Measurements from ENCODE around the gene HESX1. TPM values are rescaled to one million over a fixed set of nuclear protein-coding genes. Genes with fewer than 3 reads are reported as not detected.

The HESX1 gene
- total and polyA plus RNA-seq, 9 of the 15 experiments (the other 6 are each of a cell fraction or from before 2014, with no cell fraction given), result 0.16 to 1.2 (median 0.76) TPM

- no peaks in the 10 kb centered on the region for H3K79me2 ChIP-seq (ENCODE audit: control insufficient read depth, insufficient read depth, low read length)
- H3K27me3 ChIP-seq (ENCODE audit: control insufficient read depth in 2 of 2, insufficient read depth in 2 of 2, low read length in 2 of 2), result peaks cover 8 to 55% of the 10 kb centered on the region in 2 experiments
- H3K36me3 ChIP-seq (ENCODE audit: control insufficient read depth, insufficient read depth, low read length), result no peaks in the 10 kb centered on the region
- H3K27ac ChIP-seq (ENCODE audit: extremely low read depth, low read depth, low read length), result no peak overlapping the region
- intact Hi-C loops (cut with micrococcal nuclease), result no loop called here
- TF ChIP-seq STAT6 (CRISPR knock-in tag; IDR thresholded peaks at IDR 0.05), result no peak
- no peak for TF ChIP-seq ARID2 (IDR thresholded peaks at IDR 0.05)
- TF ChIP-seq E2F3 (CRISPR knock-in tag; IDR thresholded peaks at IDR 0.05), result no peak
- no peak for TF ChIP-seq CBX5 (IDR thresholded peaks at IDR 0.05; ENCODE audit: borderline replicate concordance, low read depth)
- TF ChIP-seq ZSCAN32 (CRISPR knock-in tag; IDR thresholded peaks at IDR 0.05), result no peak
- no peak for TF ChIP-seq CBX1 (IDR thresholded peaks at IDR 0.05; ENCODE audit: low read depth)
- no peak for TF ChIP-seq MAX (CRISPR knock-in tag; IDR thresholded peaks at IDR 0.05)
- no peak for TF ChIP-seq BMI1 (IDR thresholded peaks at IDR 0.05; ENCODE audit: low read length)
- no peak for TF ChIP-seq THRAP3 (IDR thresholded peaks at IDR 0.05; ENCODE audit: borderline replicate concordance)
- no peak for TF ChIP-seq ZNF41 (CRISPR knock-in tag; conservative IDR thresholded peaks at IDR 0.05)
- TF ChIP-seq ZNF175 (CRISPR knock-in tag; IDR thresholded peaks at IDR 0.05; ENCODE audit: low read depth), result no peak
- no peak for TF ChIP-seq ZNF124 (CRISPR knock-in tag; IDR thresholded peaks at IDR 0.05)
- TF ChIP-seq CBFB (CRISPR knock-in tag; IDR thresholded peaks at IDR 0.05), result no peak
- no peak for TF ChIP-seq HLTF (IDR thresholded peaks at IDR 0.05)
- TF ChIP-seq OTX1 (CRISPR knock-in tag; IDR thresholded peaks at IDR 0.05), result no peak
- peaks cover 0 to 1% of the 10 kb centered on the region in 2 experiments; a peak in 1 of 5 replicates for H3K4me1 ChIP-seq (replicated peaks in 1 of 2; ENCODE audit: control insufficient read depth in 2 of 2, insufficient read depth in 2 of 2, low read length in 2 of 2)
- H3K9me3 ChIP-seq (replicated peaks; ENCODE audit: control insufficient read depth, insufficient read depth, low read depth, low read length), result no peaks in the 10 kb centered on the region
- H3K4me2 ChIP-seq (ENCODE audit: insufficient read depth, low read length), result no peak overlapping the region
- 3% methylated on average over 8 of the region's 8 CpGs for WGBS (ENCODE audit: insufficient coverage, low coverage, missing lambda C conversion rate)
- no peak for DNase-seq (ENCODE audit: extremely low read depth in 1 of 4, low spot score in 3 of 4)
- H2AFZ ChIP-seq (ENCODE audit: low read depth, low read length), result no peak overlapping the region
- in situ Hi-C loops (cut with MboI), result no loop called here
- BruUV-seq (replicated peaks), result no TSS peak
- no peaks in the 10 kb centered on the region for H3K9me1 ChIP-seq (ENCODE audit: control insufficient read depth, insufficient read depth, low read length)
- H4K20me1 ChIP-seq (replicated peaks; ENCODE audit: control insufficient read depth, insufficient read depth, low read length), result no peaks in the 10 kb centered on the region
- no peak overlapping the region for H3K9ac ChIP-seq (ENCODE audit: insufficient read depth in 1 of 2, low read depth in 2 of 2, low read length in 2 of 2)
- no peak overlapping the region for H3K4me3 ChIP-seq
- POLR2A ChIA-PET, result interaction anchor here (0.8 to 1.1 kb wide), 2 partner anchors 9 to 12 kb away, joined by 3 to 4 read pairs; no protein-coding TSS in a partner anchor
- no peak for ATAC-seq
- FAIRE-seq, result no peak
- CTCF ChIA-PET (ENCODE audit: low intra/inter-chr PET ratio), result no interaction called here
Observed at GRCh38 chr3:57158813-57159738, 40.7 kb downstream of the HESX1 start.
